Left colon (tissue), 2 donors: ENCODE data around the gene RAF1. TPM values are rescaled to one million over a fixed set of nuclear protein-coding genes. Genes with fewer than 3 reads are reported as not detected.
"Not testable (repeated sequence)": the region's sequence is repeated elsewhere in the genome, so short reads cannot be mapped to it uniquely, and the experiment has no call there.

Experiments used
- ATAC-seq: fragments of 200-7000 bp; cut with Tn5 transposase; one replicate; pipeline ENCODE4 v1.9.1; 2020; ENCODE audit warnings: mild to moderate bottlenecking, moderate library complexity
- DNase-seq, 2 donors: peaks; one replicate each; pipeline ENCODE4 v3.0.0-alpha.2; 2020
- intact Hi-C, 2 donors: fragments of 100-400 bp; cut with DNase I in 1 of 2; cut with micrococcal nuclease in 1 of 2; formaldehyde crosslinking; loops; one replicate each; pipeline versions ENCODE4 v1.11.2 to v1.14.0; 2022; cut with DNase I, micrococcal nuclease
- total RNA-seq, 2 donors: library from RNA; stranded (reverse); fragmentation: NEBNext Ultra II Directional; extraction: Animal tissue kit (Norgen Biotek cat#: 25700); gene quantifications; one replicate each; pipeline ENCODE4 v1.2.1, GENCODE V29; 2021
- donor health status: DM: no; HTN: no; CAD: no.
- donor health status: DM: yes; HTN: yes; CAD: no.

Gene RAF1
- total RNA-seq, 2 donors from 2014 or later: 75.3 to 80.5 TPM

DNA sequence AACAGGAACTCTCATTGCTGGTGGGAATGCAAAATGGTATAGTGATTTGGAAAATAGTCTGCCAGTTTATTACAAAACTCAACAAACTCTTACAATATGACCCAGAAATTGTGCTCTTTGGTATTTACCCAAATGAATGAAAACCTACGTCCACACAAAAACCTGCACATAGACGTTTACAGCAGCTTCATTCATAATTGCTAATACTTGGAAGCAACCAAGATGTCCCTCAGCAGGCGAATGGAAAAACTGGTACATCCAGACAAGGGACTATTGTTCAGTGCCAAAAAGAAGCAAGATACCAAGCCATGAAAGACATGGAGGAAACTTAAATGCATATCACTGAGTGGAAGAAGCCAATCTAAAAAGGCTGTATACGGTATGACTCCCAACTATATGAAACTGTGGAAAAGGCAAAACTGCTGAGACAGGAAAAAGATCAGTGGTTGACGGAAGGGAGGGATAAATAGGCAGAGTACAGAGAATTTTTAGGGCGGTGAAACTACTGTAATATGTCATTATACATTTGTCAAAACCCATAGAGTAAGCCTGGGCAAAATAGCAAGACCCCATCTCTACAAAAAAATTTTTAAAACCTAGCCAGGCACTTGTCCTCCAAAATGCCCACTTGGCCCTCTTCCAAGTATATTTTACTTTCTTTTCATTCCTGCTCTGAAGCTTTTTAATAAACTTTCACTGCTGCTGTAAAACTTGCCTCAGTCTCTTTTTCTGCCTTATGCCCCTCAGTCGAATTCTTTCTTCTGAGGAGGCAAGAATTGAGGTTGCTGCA is 113.8 kb downstream of the RAF1 start:
- DNase-seq: no peak
- no peak for ATAC-seq
- intact Hi-C loops: loop anchor here in 1 of 2 donors (10.0 kb wide), 1 partner anchor 1805 kb away; no protein-coding TSS in a partner anchor

DNA sequence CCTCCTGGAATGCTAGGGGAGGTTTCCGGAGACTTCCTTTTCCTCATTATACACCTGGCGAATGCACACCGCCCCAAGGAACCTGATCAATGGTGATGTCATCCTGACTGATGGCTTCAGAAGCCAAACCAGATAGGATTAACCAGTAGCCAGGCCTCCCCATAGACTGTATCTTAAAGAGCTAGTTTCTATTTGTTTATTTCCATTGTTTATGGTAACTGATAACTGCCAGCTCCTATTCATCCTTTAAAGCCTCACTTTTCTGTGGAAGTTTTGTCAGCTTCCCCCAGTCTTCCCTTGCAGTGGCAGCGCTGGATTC is 118.5 kb downstream of the RAF1 start, which contains the start of gene MKRN2OS:
Gene MKRN2OS, minus strand, starts transcription at position 27 of the 319 bp plus-strand sequence. CDS start 35 bp downstream, outside the sequence.
- peak; percentile 74 to 86 for DNase-seq
- intact Hi-C loops: no loop called here
- ATAC-seq: peak; percentile 95

DNA sequence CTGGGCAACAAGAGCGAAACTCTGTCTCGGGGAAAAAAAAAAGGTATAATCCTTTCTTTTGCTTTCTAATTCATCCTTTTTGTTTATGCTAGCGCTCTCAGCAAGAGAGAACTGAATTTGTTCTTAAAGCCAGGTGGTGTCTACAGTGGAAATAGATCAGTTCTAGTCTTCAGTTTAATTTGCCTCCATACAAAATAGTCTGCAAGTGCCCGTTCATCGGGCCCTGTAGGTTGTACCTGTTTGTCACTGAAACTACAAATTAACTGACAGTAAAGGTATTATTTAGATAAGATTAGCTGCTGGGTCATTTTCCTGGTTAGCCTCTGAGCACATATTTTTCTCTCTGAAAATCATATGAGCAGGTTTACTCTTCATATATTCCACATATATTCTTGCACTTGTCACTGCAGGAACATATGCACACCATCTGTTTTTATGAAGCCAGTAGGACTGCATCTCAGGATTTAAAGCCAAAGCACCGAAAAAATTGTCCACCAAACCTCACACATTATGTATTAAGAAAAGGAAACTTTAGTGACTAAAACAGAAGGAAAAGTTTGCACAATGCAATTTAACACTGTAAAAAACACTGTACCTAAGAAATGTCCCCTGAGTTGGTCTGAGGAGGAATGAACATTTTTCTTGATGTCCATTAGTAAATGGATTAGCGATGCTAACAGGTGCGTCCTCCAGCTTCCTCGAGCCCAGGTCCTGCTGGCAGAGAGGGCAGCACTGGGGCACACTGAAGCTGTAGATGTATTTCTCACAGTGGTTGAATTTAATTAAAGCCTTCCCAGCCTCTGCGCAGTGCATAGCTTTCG is 119.1 kb downstream of the RAF1 start:
- peak; percentile 42 for ATAC-seq
- intact Hi-C loops: no loop called here

DNA sequence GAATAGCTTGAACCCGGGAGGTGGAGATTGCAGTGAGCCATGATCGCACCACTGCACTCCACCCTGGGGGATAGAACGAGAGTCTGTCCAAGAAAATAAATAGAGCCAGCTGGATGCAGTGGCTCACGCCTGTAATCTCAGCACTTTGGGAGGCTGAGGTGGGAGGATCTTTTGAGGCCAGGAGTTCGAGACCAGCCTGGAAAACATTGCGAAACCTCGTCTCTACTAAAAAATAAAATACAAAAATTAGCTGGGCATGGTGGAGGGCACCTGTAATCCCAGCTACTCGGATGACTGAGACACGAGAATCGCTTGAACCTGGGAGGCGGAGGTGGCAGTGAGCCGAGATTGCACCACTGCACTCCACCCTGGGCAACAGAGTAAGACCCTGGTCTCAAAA is 120.4 kb downstream of the RAF1 start:
- ATAC-seq, intact Hi-C loops: not testable (repeated sequence)

More for the DNA sequence above, 119.1 kb downstream of the RAF1 start:
- no peak for DNase-seq

DNA sequence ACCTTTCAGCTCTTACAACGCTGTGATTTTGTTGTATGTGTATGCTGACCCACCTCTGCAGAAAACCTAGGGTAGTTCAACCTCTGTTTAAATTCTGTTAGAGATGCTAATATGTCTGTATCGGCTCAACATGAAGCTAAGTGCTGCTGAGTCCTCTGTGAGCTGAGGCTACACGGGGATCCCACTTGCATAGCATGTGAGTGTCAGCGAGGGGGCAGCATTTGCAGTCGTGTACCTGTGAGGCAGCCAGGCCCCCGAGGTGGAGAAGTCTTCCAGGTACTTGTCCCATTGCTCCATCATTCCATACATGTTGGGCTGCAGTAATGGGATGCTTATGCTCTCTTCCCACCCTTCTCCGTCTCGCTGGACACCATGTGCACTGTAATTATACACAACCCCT is 122.3 kb downstream of the RAF1 start:
- ATAC-seq (no peak), DNase-seq (no peak)
- intact Hi-C loops: no loop called here

More for the DNA sequence above, 120.4 kb downstream of the RAF1 start:
- DNase-seq: not testable (repeated sequence)

DNA sequence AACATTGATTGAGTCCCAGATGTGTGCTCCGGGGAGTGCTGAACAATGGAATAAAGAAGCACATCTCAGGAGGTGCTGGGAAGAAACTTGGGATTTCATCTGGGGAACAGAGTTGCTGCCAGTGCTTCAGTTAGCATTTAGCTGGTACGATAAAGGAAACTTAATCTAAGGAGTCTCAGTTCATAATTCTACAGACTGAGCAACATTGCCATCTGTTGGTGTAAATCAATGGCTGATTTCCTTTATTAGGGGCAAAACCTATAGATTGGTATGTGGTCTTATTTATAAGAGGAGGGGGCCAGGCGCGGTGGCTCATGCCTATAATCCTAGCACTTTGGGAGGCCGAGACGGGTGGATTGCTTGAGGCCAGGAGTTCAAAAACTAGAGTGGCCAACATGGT is 127.5 kb downstream of the RAF1 start:
- no peak for DNase-seq
- intact Hi-C loops: no loop called here
- no peak for ATAC-seq

Other genes starting within 250 kb of the RAF1 start
- 10 to 100 TPM; 17.7 to 18.4 TPM for gene TSEN2, start 179.6 kb downstream of the RAF1 start, total RNA-seq
- 1 to 10 TPM; 4.4 to 6.9 TPM for gene MKRN2OS, start 118.6 kb downstream of the RAF1 start, total RNA-seq
- 10 to 100 TPM; 17.2 to 21.6 TPM for gene MKRN2, start 107.0 kb downstream of the RAF1 start, total RNA-seq
- gene TMEM40, start 95.1 kb upstream of the RAF1 start, total RNA-seq: not detected
- 1 to 10 TPM in 1 of 2 donors, under 1 TPM in 1; 0.64 to 2.2 TPM for gene CAND2, start 132.6 kb upstream of the RAF1 start, total RNA-seq
- 1,000 to 10,000 TPM; 1,145 to 1,173 TPM for gene RPL32, start 177.4 kb upstream of the RAF1 start, total RNA-seq